Suppressor macrophage treated with lipopolysaccharide for 1 hour (primary cell): ENCODE results near the gene DMRTB1.

ENCODE experiments used
- DNase-seq, 3 donors: peaks; one replicate each; pipeline ENCODE4 v3.0.0-alpha.2; 2020 to 2022

Gene DMRTB1

DNA sequence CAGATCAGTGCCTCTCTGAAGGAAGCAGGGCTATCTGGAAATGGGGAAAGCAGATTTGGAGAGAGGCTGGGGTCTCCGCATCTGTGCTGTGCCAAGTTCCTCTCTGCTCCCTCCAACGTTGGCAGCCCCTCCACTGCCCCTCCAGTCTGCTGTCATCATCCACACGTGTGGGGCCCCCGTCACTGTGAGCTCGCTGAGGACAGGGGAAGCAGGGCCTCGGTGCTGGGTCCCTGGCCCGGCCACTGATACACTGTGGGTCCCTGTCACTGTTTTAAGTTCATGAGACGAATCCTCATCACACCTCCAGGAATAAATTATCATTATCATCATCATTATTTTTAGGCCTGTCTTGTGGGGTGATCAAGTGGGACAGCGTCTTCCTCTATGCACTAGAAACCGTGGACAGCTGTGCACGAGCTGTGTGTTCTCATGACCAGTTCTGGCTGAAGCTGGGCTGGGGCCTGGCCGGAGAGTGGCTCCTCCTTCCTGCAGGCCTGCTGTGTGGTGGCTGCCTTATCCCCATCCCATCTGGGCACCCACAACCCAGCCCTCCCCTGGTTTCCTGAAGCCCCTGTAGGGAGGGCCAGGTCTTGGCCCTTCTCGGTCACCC lies 52.2 kb downstream of the DMRTB1 start:
- DNase-seq: no peak

- no peak for DNase-seq
Observed at GRCh38 chr1:53511933-53512806, 53.0 kb downstream of the DMRTB1 start.

DNA sequence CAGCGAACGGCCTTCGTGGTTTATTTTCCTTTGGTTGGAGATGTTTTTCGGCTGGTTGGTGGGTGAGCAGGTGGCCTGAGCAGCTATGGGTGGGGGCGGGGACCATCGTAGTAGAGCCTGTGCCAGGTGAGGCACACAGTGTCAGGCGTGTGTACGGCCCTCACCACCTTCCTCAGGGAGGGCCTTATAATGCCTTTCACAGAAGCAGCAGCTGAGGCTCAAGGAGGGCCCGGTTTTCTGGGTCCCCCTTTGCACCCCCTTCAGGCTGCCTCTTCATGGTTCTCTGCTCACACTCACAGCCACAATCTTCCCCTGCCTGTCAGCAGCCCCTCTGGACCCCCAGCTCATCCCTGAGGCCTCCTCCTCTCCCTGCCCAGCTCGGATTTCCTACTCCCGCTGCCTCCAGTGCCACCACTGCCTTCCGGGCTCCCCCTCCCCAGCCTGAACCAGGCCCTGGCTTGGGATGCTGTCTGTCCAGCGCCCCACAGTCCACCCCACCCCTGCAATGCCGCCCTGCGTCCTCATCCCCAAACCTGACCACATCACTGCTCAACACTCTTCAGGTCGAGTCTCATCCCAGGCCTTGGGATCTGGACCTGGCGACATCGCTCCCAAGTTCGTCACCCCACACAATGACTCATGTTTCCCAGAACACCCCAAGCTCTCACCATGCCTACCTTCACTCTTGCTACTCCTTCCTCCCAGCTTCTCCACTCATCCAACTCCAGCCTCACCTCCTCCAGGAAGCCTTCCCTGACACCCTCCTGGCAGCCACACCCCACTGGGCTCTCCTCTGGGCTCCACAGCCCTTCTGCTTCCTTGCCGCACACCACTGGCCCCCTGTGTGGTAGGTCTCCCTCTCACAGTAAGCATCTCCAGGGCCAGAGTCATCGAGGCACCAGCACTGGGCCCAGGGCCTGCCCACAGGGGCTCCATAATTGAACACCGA lies 53.9 kb downstream of the DMRTB1 start:
- DNase-seq: no peak

- no peak for DNase-seq
Observed at GRCh38 chr1:53513846-53514245, 54.6 kb downstream of the DMRTB1 start.

- DNase-seq: no peak
Observed at GRCh38 chr1:53514436-53514835, 55.2 kb downstream of the DMRTB1 start.

- DNase-seq: no peak
Observed at GRCh38 chr1:53516181-53516580, 57.0 kb downstream of the DMRTB1 start.
